HCT116 (cell line): ENCODE data around the gene WDR72. TPM values are rescaled to one million over a fixed set of nuclear protein-coding genes. Genes with fewer than 3 reads are reported as not detected.

Source experiments
- ATAC-seq: fragments of 200-7000 bp; cut with Tn5 transposase; 2 replicates; pipeline ENCODE4 v1.9.1; 2020; ENCODE audit warnings: mild to moderate bottlenecking, moderate library complexity
- BruUV-seq: library from RNA; stranded (reverse); fragments of 400-500 nt; replicated peaks from 2 replicates; lab custom pipeline; 2021; lab: Mats Ljungman, UMichigan
- CTCF ChIA-PET: fragments of 300-600 bp; sonication (Branson Sonifier 250); formaldehyde crosslinking; loops from one replicate; lab custom pipeline; 2021; ENCODE audit warnings: antibody characterized with exemption; lab: Charles Lee
- POLR2A ChIA-PET: fragments of 300-600, 350-600 bp; sonication (Branson Sonifier 250); formaldehyde crosslinking; loops from one replicate; lab custom pipeline; 2021; ENCODE audit warnings: antibody characterized with exemption; lab: Charles Lee
- RAD21 ChIA-PET, 2 experiments: fragments of 300-600 bp; sonication (Branson Sonifier 250); formaldehyde crosslinking; loops; one replicate each; lab custom pipeline; 2023; ENCODE audit warnings: low total read pairs in 2 of 2; ENCODE audit not compliant: uncharacterized antibody in 2 of 2, unreplicated experiment in 2 of 2, low non-redundant PET in 1 of 2; lab: Charles Lee
- DNase-seq: peaks from one replicate; pipeline ENCODE4 v3.0.0-alpha.2; 2010; ENCODE audit warnings: low read depth, low spot score
- H2AFZ ChIP-seq: fragments of 200-600 bp; shearing (Covaris generic), sonication (generic); 2 replicates; pipeline ENCODE4 v1.6.1; 2017; ENCODE audit warnings: low read depth, mixed run types, mixed read lengths, antibody characterized with exemption, low read length; ENCODE audit not compliant: poor library complexity, severe bottlenecking
- H3K27ac ChIP-seq: 2 replicates; pipeline ENCODE4 v1.5.1; 2012; ENCODE audit warnings: low read depth, low read length
- H3K27me3 ChIP-seq: fragments of 200-600 bp; sonication (generic); 2 replicates; pipeline ENCODE4 v1.6.1; 2016; ENCODE audit warnings: mixed run types, low read length, mixed read lengths; ENCODE audit not compliant: insufficient read depth
- H3K36me3 ChIP-seq, 2 experiments: fragments of 200-500 bp in 1 of 2; fragments of 200-600 bp in 1 of 2; sonication (Bioruptor generic) in 1 of 2; sonication (generic) in 1 of 2; 2 replicates each; pipeline versions ENCODE4 v1.5.1 to v1.6.1; 2014 to 2016; ENCODE audit warnings: low read length in 2 of 2, inconsistent platforms in 1 of 2, mixed read lengths in 1 of 2, mixed run types in 1 of 2; ENCODE audit not compliant: insufficient read depth in 2 of 2, control insufficient read depth in 1 of 2
- H3K4me1 ChIP-seq, 2 experiments: fragments of 200-600 bp in 1 of 2; sonication (generic) in 1 of 2; 2 replicates each; pipeline versions ENCODE4 v1.5.1 to v1.6.1; 2012 to 2017; ENCODE audit warnings: low read length in 2 of 2, inconsistent platforms in 1 of 2, mild to moderate bottlenecking in 1 of 2, mixed read lengths in 1 of 2, mixed run types in 1 of 2, moderate library complexity in 1 of 2; ENCODE audit not compliant: insufficient read depth in 2 of 2, control insufficient read depth in 1 of 2
- H3K4me2 ChIP-seq: fragments of 200-600 bp; sonication (generic); 2 replicates; pipeline ENCODE4 v1.6.1; 2017; ENCODE audit warnings: mixed run types, low read length, mixed read lengths
- H3K4me3 ChIP-seq, 2 experiments: fragments of 200-600 bp in 1 of 2; sonication (generic) in 1 of 2; replicated peaks in 1 of 2; 2 replicates each; pipeline ENCODE4 v1.5.1; 2011 to 2016; ENCODE audit warnings: low read length in 2 of 2, control low read depth in 1 of 2, low read depth in 1 of 2, mild to moderate bottlenecking in 1 of 2, mixed read lengths in 1 of 2, mixed run types in 1 of 2
- H3K79me2 ChIP-seq: fragments of 200-600 bp; sonication (generic); 2 replicates; pipeline ENCODE4 v1.6.1; 2017; ENCODE audit warnings: mild to moderate bottlenecking, mixed run types, low read length, moderate library complexity, mixed read lengths; ENCODE audit not compliant: insufficient read depth
- H3K9ac ChIP-seq: fragments of 200-600 bp; sonication (generic); 2 replicates; pipeline ENCODE4 v1.6.1; 2016; ENCODE audit warnings: low read length, mixed read lengths
- H3K9me2 ChIP-seq: fragments of 200-600 bp; sonication (generic), shearing (Covaris generic); 2 replicates; pipeline ENCODE4 v1.6.1; 2017; ENCODE audit warnings: mixed run types, mild to moderate bottlenecking, moderate library complexity; ENCODE audit not compliant: insufficient read depth
- H3K9me3 ChIP-seq, 2 experiments: fragments of 200-500 bp in 1 of 2; fragments of 200-600 bp in 1 of 2; sonication (Bioruptor generic) in 1 of 2; sonication (generic) in 1 of 2; 2 replicates each; pipeline ENCODE4 v1.6.1; 2014 to 2017; ENCODE audit warnings: low read length in 2 of 2, mixed read lengths in 2 of 2, inconsistent platforms in 1 of 2, low read depth in 1 of 2, mild to moderate bottlenecking in 1 of 2, mixed run types in 1 of 2, moderate library complexity in 1 of 2; ENCODE audit not compliant: control insufficient read depth in 1 of 2, insufficient read depth in 1 of 2
- H4K20me1 ChIP-seq: fragments of 200-600 bp; sonication (generic), shearing (Covaris generic); 2 replicates; pipeline ENCODE4 v1.6.1; 2017; ENCODE audit warnings: mixed run types, mild to moderate bottlenecking, moderate library complexity; ENCODE audit not compliant: insufficient read depth
- FOSL1 ChIP-seq: IDR thresholded peaks from 2 replicates; pipeline ENCODE4 v1.6.1; 2012; ENCODE audit warnings: low read depth
- ZNF274 ChIP-seq: fragments of 200-500 bp; sonication (Bioruptor generic); IDR thresholded peaks from 2 replicates; pipeline ENCODE4 v1.6.1; 2014; ENCODE audit warnings: mild to moderate bottlenecking, low read depth, low read length, inconsistent platforms
- intact Hi-C: fragments of 100-400 bp; cut with micrococcal nuclease; formaldehyde crosslinking; loops from 2 replicates; pipeline ENCODE4 v1.10.0; 2022
- total RNA-seq: library from RNA; stranded (reverse); gene quantifications from one replicate; pipeline ENCODE4 v1.2.1, GENCODE V29; 2021; ENCODE audit not compliant: unreplicated experiment

Gene WDR72
- total RNA-seq, 1 experiment from 2014 or later = 5.8 TPM

GRCh38 chr15:53469422-53469821 lies 290.0 kb downstream of the WDR72 start:
- H3K36me3 ChIP-seq = no peaks in the 10 kb centered on the region
- H3K27me3 ChIP-seq = 0 out of 2 replicates have a peak, but pooled peaks cover 12% of the 10 kb centered on the region
- H3K4me2 ChIP-seq = no peak overlapping the region
- BruUV-seq = no TSS peak
- no peak overlapping the region for H3K27ac ChIP-seq
- peaks cover 0 to 3% of the 10 kb centered on the region in 2 experiments; a peak in 2 of 4 replicates for H3K9me3 ChIP-seq
- DNase-seq (no peak), ATAC-seq (no peak)
- no peaks in the 10 kb centered on the region for H4K20me1 ChIP-seq
- H2AFZ ChIP-seq = no peak overlapping the region
- POLR2A ChIA-PET = no interaction called here
- no peak overlapping the region for H3K4me3 ChIP-seq
- H3K79me2 ChIP-seq = no peaks in the 10 kb centered on the region
- H3K9ac ChIP-seq = no peak overlapping the region
- CTCF ChIA-PET = no interaction called here
- no peaks in the 10 kb centered on the region for H3K4me1 ChIP-seq
- TF ChIP-seq FOSL1 (no peak), ZNF274 (no peak)
- RAD21 ChIA-PET = no interaction called here
- H3K9me2 ChIP-seq = no peaks in the 10 kb centered on the region
- intact Hi-C loops = no loop called here

Other genes starting within 250 kb of the WDR72 start
- not detected for gene UNC13C, start 218.8 kb upstream of the WDR72 start, total RNA-seq